ENCODE data around the gene RPE.

Gene RPE

GRCh38 chr2:210002158-210003157, at the start of gene RPE:
RPE (plus strand) TSS chr2:210002638; CDS start chr2:210002662, 24 bp downstream.
- H3K4me3 ChIP-seq (ENCODE audit: low read depth, low read length), result peak within 1 kb of the TSS; percentile 69
- TF ChIP-seq, protein P1, sequence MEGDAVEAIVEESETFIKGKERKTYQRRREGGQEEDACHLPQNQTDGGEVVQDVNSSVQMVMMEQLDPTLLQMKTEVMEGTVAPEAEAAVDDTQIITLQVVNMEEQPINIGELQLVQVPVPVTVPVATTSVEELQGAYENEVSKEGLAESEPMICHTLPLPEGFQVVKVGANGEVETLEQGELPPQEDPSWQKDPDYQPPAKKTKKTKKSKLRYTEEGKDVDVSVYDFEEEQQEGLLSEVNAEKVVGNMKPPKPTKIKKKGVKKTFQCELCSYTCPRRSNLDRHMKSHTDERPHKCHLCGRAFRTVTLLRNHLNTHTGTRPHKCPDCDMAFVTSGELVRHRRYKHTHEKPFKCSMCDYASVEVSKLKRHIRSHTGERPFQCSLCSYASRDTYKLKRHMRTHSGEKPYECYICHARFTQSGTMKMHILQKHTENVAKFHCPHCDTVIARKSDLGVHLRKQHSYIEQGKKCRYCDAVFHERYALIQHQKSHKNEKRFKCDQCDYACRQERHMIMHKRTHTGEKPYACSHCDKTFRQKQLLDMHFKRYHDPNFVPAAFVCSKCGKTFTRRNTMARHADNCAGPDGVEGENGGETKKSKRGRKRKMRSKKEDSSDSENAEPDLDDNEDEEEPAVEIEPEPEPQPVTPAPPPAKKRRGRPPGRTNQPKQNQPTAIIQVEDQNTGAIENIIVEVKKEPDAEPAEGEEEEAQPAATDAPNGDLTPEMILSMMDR (IDR thresholded peaks at IDR 0.05; ENCODE audit: borderline replicate concordance, insufficient read depth, low read depth, low read length), result no peak

DNA sequence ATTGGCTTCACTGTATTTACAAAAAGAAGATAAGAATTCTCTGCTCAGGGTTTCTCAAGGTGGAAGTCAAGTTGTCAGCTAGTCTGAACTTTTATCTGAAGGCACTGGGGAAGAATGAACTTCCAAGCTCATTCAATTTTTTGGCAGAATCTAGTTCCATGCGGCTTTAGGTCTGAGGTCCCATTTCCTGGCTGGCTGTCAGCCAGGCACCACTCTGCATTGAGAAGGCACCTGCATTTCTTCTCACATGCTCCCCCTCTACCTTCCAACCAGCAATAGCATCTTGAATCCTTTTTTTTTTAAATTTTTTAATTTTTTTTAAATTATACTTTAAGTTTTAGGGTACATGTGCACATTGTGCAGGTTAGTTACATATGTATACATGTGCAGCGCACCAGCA, 46.2 kb upstream of the RPE start:
- TF ChIP-seq, protein P1 (IDR thresholded peaks at IDR 0.05; ENCODE audit: borderline replicate concordance, insufficient read depth, low read depth, low read length), result no peak
- H3K4me3 ChIP-seq (ENCODE audit: low read depth, low read length), result no peak overlapping the region

GRCh38 chr2:209958016-209958415, 44.4 kb upstream of the RPE start:
- TF ChIP-seq, protein P1 (IDR thresholded peaks at IDR 0.05; ENCODE audit: borderline replicate concordance, insufficient read depth, low read depth, low read length), result no peak

DNA sequence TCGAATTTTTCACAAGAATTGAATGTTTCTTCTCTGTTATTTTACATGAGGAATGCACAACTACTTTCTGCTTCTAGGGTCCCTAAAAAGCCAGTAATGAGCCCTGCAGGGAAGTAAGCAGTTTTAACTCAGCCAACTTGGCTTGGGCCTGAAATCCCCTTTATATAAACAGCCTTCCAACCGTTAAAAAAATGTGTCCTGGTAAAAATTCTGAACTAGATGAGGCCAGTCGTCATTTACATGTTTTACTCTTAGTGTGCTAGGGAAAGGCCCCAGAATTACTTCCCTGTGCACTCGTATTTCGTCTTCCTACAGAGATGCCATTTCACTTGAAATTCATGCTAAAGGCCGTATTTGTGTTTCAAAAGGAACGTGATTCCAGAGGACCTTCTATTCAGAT, 42.4 kb upstream of the RPE start:
- H3K4me3 ChIP-seq (ENCODE audit: low read depth, low read length), result no peak overlapping the region
- TF ChIP-seq, protein P1 (IDR thresholded peaks at IDR 0.05; ENCODE audit: borderline replicate concordance, insufficient read depth, low read depth, low read length), result no peak

More at GRCh38 chr2:209958016-209958415, 44.4 kb upstream of the RPE start:
- H3K4me3 ChIP-seq (ENCODE audit: low read depth, low read length), result no peak overlapping the region

DNA sequence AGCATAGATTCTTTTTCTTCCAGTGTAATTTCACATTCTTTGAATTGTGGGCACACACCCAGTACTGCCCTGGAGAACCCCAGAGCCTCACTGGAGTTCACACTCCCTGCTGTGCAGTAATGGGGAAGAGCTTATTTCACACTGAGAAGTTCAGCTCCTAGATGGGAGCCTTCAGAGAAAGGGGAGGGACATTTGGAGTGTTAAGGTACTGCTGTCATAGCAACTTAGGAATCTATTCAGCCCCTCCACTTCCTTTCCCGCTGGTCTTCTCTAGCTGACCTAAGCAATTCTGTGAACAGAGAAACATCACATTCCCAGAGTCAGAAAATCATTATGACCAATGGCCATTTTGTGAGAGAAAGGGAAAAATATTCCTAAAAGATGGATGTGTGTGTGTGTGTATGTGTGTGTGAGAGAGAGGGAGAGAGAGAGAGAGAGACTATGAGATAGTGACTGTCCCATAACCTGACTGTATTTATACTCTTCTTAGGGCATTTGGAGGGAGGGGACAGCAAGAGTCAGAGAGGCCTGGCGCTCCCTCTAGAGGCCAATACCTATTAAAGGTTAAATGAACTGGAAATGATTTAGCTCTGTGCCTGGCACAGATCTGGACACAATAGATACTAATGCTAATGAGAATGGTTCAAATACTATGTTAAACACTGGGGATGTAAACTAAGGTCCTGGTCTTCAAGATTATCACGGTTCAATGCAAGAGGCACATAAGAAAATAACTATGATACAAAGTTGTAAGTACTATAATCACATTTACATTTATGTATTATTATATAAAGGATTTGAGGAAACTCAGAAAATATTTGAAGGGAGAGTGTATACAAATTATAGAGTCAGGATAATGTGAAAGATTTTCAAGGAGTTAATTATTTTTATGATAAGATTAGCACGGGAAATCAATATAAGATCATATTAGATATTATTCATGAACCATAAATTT, 41.5 kb upstream of the RPE start:
- TF ChIP-seq, protein P1 (IDR thresholded peaks at IDR 0.05; ENCODE audit: borderline replicate concordance, insufficient read depth, low read depth, low read length), result peak; percentile 60; the same call in 1 of the 2 replicates
- no peak overlapping the region for H3K4me3 ChIP-seq (ENCODE audit: low read depth, low read length)

GRCh38 chr2:209965723-209966122, 36.7 kb upstream of the RPE start:
- TF ChIP-seq, protein P1 (IDR thresholded peaks at IDR 0.05; ENCODE audit: borderline replicate concordance, insufficient read depth, low read depth, low read length), result no peak
- no peak overlapping the region for H3K4me3 ChIP-seq (ENCODE audit: low read depth, low read length)

All from GM12875 (cell line).